ENCODE data around the gene THOC7.

The THOC7 gene

GRCh38 chr3:63869940-63870614, 6.5 kb upstream of the THOC7 start:
- no peak for TF ChIP-seq ZNF274 (IDR thresholded peaks at IDR 0.05; ENCODE audit: low read depth, low read length)
- no peak overlapping the region for H3K4me3 ChIP-seq (ENCODE audit: low read length)

DNA sequence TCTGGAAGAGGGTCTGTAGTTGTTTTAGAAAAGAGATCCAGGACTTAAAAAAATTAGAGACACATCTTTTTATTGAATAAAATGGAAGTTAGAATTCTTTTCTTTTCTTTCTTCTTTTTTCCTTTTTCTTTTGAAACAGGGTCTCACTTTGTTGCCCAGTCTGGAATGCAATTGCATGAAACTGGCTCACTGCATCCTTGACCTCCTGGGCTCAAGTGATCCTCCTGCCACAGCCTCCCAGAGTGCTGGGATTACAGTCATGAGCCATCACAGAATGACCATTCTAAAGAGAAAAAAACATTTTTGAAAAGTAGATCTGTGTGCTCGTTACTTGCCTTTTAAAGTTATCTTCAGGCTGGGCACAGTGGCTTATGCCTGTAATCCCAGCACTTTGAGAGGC, 3.6 kb upstream of the THOC7 start:
- H3K4me3 ChIP-seq (ENCODE audit: low read length) = no peak overlapping the region
- no peak for TF ChIP-seq ZNF274 (IDR thresholded peaks at IDR 0.05; ENCODE audit: low read depth, low read length)

DNA sequence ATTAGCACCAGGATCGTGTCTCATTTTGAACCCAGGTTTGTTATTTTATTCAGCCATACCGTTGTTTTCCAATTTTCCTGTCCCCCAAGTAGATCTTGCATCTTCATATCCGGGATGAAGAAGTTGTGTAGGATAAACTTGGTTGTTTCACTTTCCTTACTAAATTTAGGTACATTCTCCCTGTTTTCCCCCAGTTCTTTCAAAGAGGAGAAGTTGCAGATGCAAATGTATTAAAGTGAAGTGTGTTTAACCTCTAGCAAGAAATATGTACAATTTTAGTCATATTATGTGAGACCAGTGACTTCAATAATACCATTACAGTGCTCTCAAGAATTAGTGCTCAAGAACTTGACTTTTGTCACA, 1.3 kb upstream of the THOC7 start:
- peak overlapping the region; percentile 99 for H3K4me3 ChIP-seq (ENCODE audit: low read length)
- no peak for TF ChIP-seq ZNF274 (IDR thresholded peaks at IDR 0.05; ENCODE audit: low read depth, low read length)

DNA sequence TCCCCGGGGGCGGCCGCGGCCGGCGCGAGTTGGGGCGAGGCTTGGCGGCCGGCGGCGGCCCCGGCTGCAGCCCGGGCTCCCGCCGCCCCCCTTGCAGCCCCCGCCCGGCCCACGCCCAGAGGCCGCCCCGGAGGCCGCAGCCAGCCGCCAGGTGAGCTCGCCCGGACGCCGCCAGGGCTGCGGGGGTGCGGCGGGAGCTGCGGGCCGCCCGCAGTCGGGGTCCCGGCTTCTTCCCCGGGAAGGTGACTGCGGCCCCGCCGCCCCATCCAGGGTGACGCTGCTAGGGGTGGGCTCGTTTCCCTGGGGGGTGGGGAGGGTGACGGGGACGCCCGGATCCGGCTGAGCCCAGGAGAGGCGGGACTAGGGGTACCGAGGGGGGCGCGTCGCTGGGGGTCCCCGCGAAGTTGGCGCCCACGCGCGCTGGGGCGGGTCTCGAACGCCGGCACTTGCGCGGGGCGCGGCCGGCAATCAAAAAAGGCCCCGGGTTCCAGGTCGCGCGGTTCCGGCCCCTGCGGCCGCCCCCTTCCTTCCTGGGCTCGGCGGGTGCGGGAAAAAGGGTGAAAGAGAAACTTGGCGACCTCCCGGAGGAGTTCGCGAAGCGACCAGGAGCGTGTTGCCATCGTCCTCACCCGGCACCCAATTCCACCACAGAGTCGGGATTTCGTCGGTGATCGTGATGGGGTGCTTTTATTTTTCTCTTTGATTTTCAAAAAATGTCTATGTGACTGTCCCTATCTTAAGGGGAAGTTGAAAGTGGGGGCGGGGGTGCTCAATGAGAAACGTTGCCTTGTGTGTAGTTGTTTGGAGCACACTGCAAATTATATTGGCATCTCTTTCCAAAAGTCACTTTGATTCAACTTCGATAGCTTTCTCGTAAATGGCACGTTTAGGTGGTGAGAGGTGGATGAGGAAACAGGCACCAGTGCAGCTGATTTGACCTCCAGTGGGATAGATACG, 681 bp upstream of the THOC7 start:
- peak overlapping the region; percentile 99 for H3K4me3 ChIP-seq (ENCODE audit: low read length)
- no peak for TF ChIP-seq ZNF274 (IDR thresholded peaks at IDR 0.05; ENCODE audit: low read depth, low read length)

GRCh38 chr3:63862804-63863149, 828 bp downstream of the THOC7 start:
- TF ChIP-seq ZNF274 (IDR thresholded peaks at IDR 0.05; ENCODE audit: low read depth, low read length) = no peak
- H3K4me3 ChIP-seq (ENCODE audit: low read length) = peak overlapping the region; percentile 92

- no peak for TF ChIP-seq ZNF274 (IDR thresholded peaks at IDR 0.05; ENCODE audit: low read depth, low read length)
- H3K4me3 ChIP-seq (ENCODE audit: low read length) = no peak overlapping the region
Measured at GRCh38 chr3:63861306-63861705, 2.3 kb downstream of the THOC7 start.

GRCh38 chr3:63860776-63861175, 2.8 kb downstream of the THOC7 start:
- no peak overlapping the region for H3K4me3 ChIP-seq (ENCODE audit: low read length)
- TF ChIP-seq ZNF274 (IDR thresholded peaks at IDR 0.05; ENCODE audit: low read depth, low read length) = no peak

- no peak overlapping the region for H3K4me3 ChIP-seq (ENCODE audit: low read length)
- no peak for TF ChIP-seq ZNF274 (IDR thresholded peaks at IDR 0.05; ENCODE audit: low read depth, low read length)
Measured at GRCh38 chr3:63857311-63857710, 6.3 kb downstream of the THOC7 start.

GRCh38 chr3:63855333-63855940, 8.2 kb downstream of the THOC7 start:
- no peak overlapping the region for H3K4me3 ChIP-seq (ENCODE audit: low read length)
- no peak for TF ChIP-seq ZNF274 (IDR thresholded peaks at IDR 0.05; ENCODE audit: low read depth, low read length)

DNA sequence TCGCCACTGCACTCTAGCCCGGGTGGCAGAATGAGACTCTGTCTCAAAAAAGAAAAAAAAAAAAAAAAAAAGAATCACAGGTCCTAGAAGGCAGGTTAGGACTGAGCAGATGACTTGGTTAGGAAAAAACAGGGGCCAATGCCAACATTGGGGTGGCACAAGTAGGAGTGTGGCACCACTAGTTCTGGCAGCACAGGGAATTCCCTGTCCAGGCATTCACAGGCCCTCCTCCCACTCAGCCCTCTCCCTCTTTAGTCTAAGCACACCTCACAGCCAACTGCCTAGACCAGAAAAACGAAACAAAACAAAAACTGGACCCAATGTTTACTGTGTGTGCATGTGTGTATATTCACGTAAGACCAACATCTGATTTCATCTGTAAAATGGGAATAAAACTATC, 10.5 kb downstream of the THOC7 start:
- no peak overlapping the region for H3K4me3 ChIP-seq (ENCODE audit: low read length)
- TF ChIP-seq ZNF274 (IDR thresholded peaks at IDR 0.05; ENCODE audit: low read depth, low read length) = no peak

- no peak overlapping the region for H3K4me3 ChIP-seq (ENCODE audit: low read length)
- TF ChIP-seq ZNF274 (IDR thresholded peaks at IDR 0.05; ENCODE audit: low read depth, low read length) = no peak
Measured at GRCh38 chr3:63851287-63851686, 12.3 kb downstream of the THOC7 start.

- H3K4me3 ChIP-seq (ENCODE audit: low read length) = no peak overlapping the region
- no peak for TF ChIP-seq ZNF274 (IDR thresholded peaks at IDR 0.05; ENCODE audit: low read depth, low read length)
Measured at GRCh38 chr3:63849175-63849574, 14.4 kb downstream of the THOC7 start.

DNA sequence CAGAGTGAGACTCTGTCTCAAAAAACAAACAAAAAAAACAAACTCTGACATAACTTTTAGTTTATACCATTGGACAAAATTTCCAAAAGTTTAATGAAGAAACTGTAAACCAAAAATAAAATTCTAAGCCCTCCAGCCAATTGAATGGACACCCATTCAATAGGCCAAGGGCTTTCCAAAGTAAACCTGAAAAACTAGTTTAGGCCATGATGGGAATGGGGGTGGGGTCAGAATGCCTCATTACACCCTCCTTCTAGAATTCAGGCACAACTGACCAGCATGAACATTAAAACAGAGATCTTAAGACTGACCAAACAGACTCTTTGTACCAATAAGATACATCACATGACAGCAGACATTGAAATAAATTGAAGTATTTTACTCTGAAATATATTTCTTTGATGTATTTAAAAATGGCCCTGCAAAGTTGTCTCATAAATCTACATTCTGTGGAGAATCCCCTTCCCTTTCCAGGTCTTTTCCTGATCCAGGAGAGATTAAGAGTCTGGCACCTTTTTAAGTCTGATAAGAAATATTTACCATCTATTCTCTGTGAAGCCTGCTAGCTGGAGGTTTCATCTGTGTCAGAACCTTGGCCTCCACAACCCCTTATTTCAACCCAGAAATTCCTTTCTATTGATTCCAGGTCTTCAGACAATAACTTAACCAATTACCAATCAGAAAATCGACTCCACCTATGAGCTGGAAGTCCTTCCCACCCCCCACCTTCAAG, 15.7 kb downstream of the THOC7 start:
- TF ChIP-seq ZNF274 (IDR thresholded peaks at IDR 0.05; ENCODE audit: low read depth, low read length) = no peak
- H3K4me3 ChIP-seq (ENCODE audit: low read length) = no peak overlapping the region

- no peak for TF ChIP-seq ZNF274 (IDR thresholded peaks at IDR 0.05; ENCODE audit: low read depth, low read length)
Measured at GRCh38 chr3:63845215-63845614, 18.4 kb downstream of the THOC7 start.

More at GRCh38 chr3:63845215-63845614, 18.4 kb downstream of the THOC7 start:
- H3K4me3 ChIP-seq (ENCODE audit: low read length) = no peak overlapping the region

Measured in GM08714 (cell line).